Left renal pelvis (tissue), 4 donors: ENCODE measurements around the gene SYCE1. TPM values are rescaled to one million over a fixed set of nuclear protein-coding genes. Genes with fewer than 3 reads are reported as not detected.
"Not testable (repeated sequence)": the region's sequence is repeated elsewhere in the genome, so short reads cannot be mapped to it uniquely, and the experiment has no call there.

Source experiments
- DNase-seq, 4 donors: peaks; one replicate each; pipeline ENCODE4 v3.0.0-alpha.2; 2013; ENCODE audit warnings: low read depth in 4 of 4, low spot score in 3 of 4
- polyA plus RNA-seq, 4 donors: library from polyadenylated mRNA; unstranded; fragments of 120-200 nt; gene quantifications; one replicate each; pipeline ENCODE4 v1.2.1, GENCODE V29; 2013; ENCODE audit not compliant: insufficient read length in 4 of 4

The SYCE1 gene
- polyA plus RNA-seq, 4 donors = 0.20 to 0.63 (median 0.42) TPM

GRCh38 chr10:133559216-133559615, 6.2 kb downstream of the SYCE1 start:
- DNase-seq = no peak

GRCh38 chr10:133557381-133557780, 8.0 kb downstream of the SYCE1 start:
- no peak for DNase-seq

- no peak for DNase-seq
These were observed 9.9 kb downstream of the SYCE1 start for GRCh38 chr10:133555521-133555920.

GRCh38 chr10:133554600-133554999, 10.8 kb downstream of the SYCE1 start:
- DNase-seq = no peak

GRCh38 chr10:133544506-133544905, 20.9 kb downstream of the SYCE1 start:
- no peak for DNase-seq

GRCh38 chr10:133541441-133541975, 23.9 kb downstream of the SYCE1 start:
- DNase-seq = not testable (repeated sequence)

GRCh38 chr10:133537546-133538545, 27.5 kb downstream of the SYCE1 start:
- DNase-seq = no peak

GRCh38 chr10:133536198-133536597, 29.2 kb downstream of the SYCE1 start:
- DNase-seq = no peak

- DNase-seq = no peak
These were observed 31.0 kb downstream of the SYCE1 start for GRCh38 chr10:133534417-133534816.

- DNase-seq = no peak
These were observed 32.5 kb downstream of the SYCE1 start for GRCh38 chr10:133532871-133533270.

- DNase-seq = no peak
These were observed 34.9 kb downstream of the SYCE1 start for GRCh38 chr10:133530506-133530905.

GRCh38 chr10:133529576-133529946, 35.8 kb downstream of the SYCE1 start:
- no peak for DNase-seq

- DNase-seq = no peak
These were observed 36.4 kb downstream of the SYCE1 start for GRCh38 chr10:133528845-133529575.

GRCh38 chr10:133528296-133528844, 37.0 kb downstream of the SYCE1 start:
- no peak for DNase-seq

- no peak for DNase-seq
These were observed 37.6 kb downstream of the SYCE1 start for GRCh38 chr10:133527771-133528271.

- DNase-seq = no peak
These were observed 38.3 kb downstream of the SYCE1 start, which contains the start of gene CYP2E1 for GRCh38 chr10:133526957-133527588. TSS of gene CYP2E1 (plus strand) at chr10:133527363. CDS start at chr10:133527396, 33 bp downstream.

GRCh38 chr10:133525444-133525843, 39.9 kb downstream of the SYCE1 start:
- no peak for DNase-seq

GRCh38 chr10:133523631-133524203, 41.7 kb downstream of the SYCE1 start:
- DNase-seq = no peak

- peak in 3 of 4 donors; percentile 7 to 22 (median 20) for DNase-seq
These were observed 45.1 kb downstream of the SYCE1 start for GRCh38 chr10:133520193-133520738.

- not testable (repeated sequence) for DNase-seq
These were observed 46.9 kb downstream of the SYCE1 start for GRCh38 chr10:133518517-133518916.
